ENCODE data around the gene MRPL39. TPM values are rescaled to one million over a fixed set of nuclear protein-coding genes. Genes with fewer than 3 reads are reported as not detected.

The MRPL39 gene
- total RNA-seq, 1 experiment from 2014 or later, result 21.2 TPM

- Histone ChIP-seq H3K4me1 (replicated peaks; ENCODE audit: insufficient read depth) (no peaks in the 10 kb centered on the region), H3K4me3 (no peak overlapping the region), H3K36me3 (ENCODE audit: low read depth) (no peaks in the 10 kb centered on the region), H3K27me3 (ENCODE audit: insufficient read depth, low read depth) (no peaks in the 10 kb centered on the region), H3K9me2 (ENCODE audit: insufficient read depth) (no peaks in the 10 kb centered on the region), H2AFZ (no peak overlapping the region), H3K4me2 (no peak overlapping the region), H3F3A (ENCODE audit: insufficient read depth, low read depth) (no peaks in the 10 kb centered on the region), H4K20me1 (ENCODE audit: insufficient read depth) (no peaks in the 10 kb centered on the region), H3K79me2 (ENCODE audit: low read depth) (no peaks in the 10 kb centered on the region), H3K27ac (no peak overlapping the region), H3K9me3 (ENCODE audit: insufficient read depth, low read depth) (no peaks in the 10 kb centered on the region)
- ChIA-PET POLR2A (ENCODE audit: unreplicated experiment) (no interaction called here), CTCF (no interaction called here)
- TF ChIP-seq EZH2 (IDR thresholded peaks at IDR 0.05; ENCODE audit: low read depth), result no peak
- TF ChIP-seq, protein P1, sequence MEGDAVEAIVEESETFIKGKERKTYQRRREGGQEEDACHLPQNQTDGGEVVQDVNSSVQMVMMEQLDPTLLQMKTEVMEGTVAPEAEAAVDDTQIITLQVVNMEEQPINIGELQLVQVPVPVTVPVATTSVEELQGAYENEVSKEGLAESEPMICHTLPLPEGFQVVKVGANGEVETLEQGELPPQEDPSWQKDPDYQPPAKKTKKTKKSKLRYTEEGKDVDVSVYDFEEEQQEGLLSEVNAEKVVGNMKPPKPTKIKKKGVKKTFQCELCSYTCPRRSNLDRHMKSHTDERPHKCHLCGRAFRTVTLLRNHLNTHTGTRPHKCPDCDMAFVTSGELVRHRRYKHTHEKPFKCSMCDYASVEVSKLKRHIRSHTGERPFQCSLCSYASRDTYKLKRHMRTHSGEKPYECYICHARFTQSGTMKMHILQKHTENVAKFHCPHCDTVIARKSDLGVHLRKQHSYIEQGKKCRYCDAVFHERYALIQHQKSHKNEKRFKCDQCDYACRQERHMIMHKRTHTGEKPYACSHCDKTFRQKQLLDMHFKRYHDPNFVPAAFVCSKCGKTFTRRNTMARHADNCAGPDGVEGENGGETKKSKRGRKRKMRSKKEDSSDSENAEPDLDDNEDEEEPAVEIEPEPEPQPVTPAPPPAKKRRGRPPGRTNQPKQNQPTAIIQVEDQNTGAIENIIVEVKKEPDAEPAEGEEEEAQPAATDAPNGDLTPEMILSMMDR (conservative IDR thresholded peaks at IDR 0.05), result no peak
- BruUV-seq (replicated peaks), result no TSS peak
- no peak for DNase-seq
- intact Hi-C loops (cut with micrococcal nuclease; ENCODE audit: unreplicated experiment), result no loop called here
Measured at GRCh38 chr21:25625036-25625435, 17.8 kb upstream of the MRPL39 start.

DNA sequence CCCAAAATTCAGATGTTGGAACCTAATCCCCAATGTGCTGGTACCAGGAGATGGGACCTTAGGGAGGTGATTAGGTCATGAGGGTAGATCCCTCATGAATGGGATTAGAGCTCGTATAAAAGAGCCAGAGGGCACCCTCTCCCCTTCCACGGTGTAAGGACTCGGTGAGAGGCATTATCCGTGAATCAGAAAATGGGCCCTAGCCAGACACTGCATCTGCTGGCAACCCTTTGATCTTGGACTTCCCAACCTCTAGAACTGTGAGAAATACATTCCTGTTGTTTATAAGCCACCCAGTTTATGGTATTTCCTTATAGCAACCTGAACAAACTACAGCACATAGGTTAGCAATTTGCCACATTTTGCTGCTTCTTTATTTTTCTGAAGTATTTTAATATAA, 17.2 kb upstream of the MRPL39 start:
- TF ChIP-seq, protein P1 (conservative IDR thresholded peaks at IDR 0.05), result no peak
- no peak for TF ChIP-seq EZH2 (IDR thresholded peaks at IDR 0.05; ENCODE audit: low read depth)
- CTCF ChIA-PET, result no interaction called here

DNA sequence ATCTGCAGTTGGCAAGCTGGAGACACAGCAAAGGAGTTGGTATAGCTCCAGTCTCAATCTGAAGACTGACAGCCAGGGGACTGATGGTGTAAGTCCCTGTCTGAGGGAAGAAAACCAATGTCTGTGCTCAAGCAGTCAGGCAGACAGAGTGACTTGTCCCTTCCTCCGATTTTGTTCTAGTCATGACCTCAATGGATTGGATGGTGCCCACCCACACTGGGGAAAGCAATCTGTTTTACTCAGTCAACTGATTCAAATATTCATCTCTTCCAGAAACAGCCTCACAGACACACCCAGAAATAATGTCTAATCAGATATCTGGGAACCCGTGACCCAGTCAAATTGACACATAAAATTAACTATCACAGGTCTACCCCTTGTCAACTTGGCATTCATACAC, 11.9 kb upstream of the MRPL39 start:
- CTCF ChIA-PET, result interaction anchor here (0.6 kb wide), 1 partner anchor 268 kb away, joined by 21 read pairs; no protein-coding TSS in a partner anchor
- no peaks in the 10 kb centered on the region for H3K9me3 ChIP-seq (ENCODE audit: insufficient read depth, low read depth)
- H3F3A ChIP-seq (ENCODE audit: insufficient read depth, low read depth), result no peaks in the 10 kb centered on the region
- POLR2A ChIA-PET (ENCODE audit: unreplicated experiment), result no interaction called here
- H3K79me2 ChIP-seq (ENCODE audit: low read depth), result no peaks in the 10 kb centered on the region
- TF ChIP-seq, protein P1 (conservative IDR thresholded peaks at IDR 0.05), result no peak
- no peak for TF ChIP-seq EZH2 (IDR thresholded peaks at IDR 0.05; ENCODE audit: low read depth)
- no peak overlapping the region for H3K27ac ChIP-seq
- no peaks in the 10 kb centered on the region for H3K27me3 ChIP-seq (ENCODE audit: insufficient read depth, low read depth)
- H2AFZ ChIP-seq, result no peak overlapping the region
- intact Hi-C loops (cut with micrococcal nuclease; ENCODE audit: unreplicated experiment), result no loop called here
- no peaks in the 10 kb centered on the region for H3K36me3 ChIP-seq (ENCODE audit: low read depth)
- H3K4me3 ChIP-seq, result no peak overlapping the region
- H3K4me2 ChIP-seq, result no peak overlapping the region
- H4K20me1 ChIP-seq (ENCODE audit: insufficient read depth), result no peaks in the 10 kb centered on the region
- H3K4me1 ChIP-seq (replicated peaks; ENCODE audit: insufficient read depth), result no peaks in the 10 kb centered on the region
- no TSS peak for BruUV-seq (replicated peaks)
- DNase-seq, result no peak
- no peaks in the 10 kb centered on the region for H3K9me2 ChIP-seq (ENCODE audit: insufficient read depth)

More for the DNA sequence above, 17.2 kb upstream of the MRPL39 start:
- no TSS peak for BruUV-seq (replicated peaks)
- no peak for DNase-seq
- no peaks in the 10 kb centered on the region for H3K79me2 ChIP-seq (ENCODE audit: low read depth)
- no peaks in the 10 kb centered on the region for H3F3A ChIP-seq (ENCODE audit: insufficient read depth, low read depth)
- H3K4me1 ChIP-seq (replicated peaks; ENCODE audit: insufficient read depth), result no peaks in the 10 kb centered on the region
- no peaks in the 10 kb centered on the region for H3K9me3 ChIP-seq (ENCODE audit: insufficient read depth, low read depth)
- no peak overlapping the region for H2AFZ ChIP-seq
- intact Hi-C loops (cut with micrococcal nuclease; ENCODE audit: unreplicated experiment), result no loop called here
- POLR2A ChIA-PET (ENCODE audit: unreplicated experiment), result no interaction called here
- H3K4me3 ChIP-seq, result no peak overlapping the region
- no peaks in the 10 kb centered on the region for H3K36me3 ChIP-seq (ENCODE audit: low read depth)
- H3K27me3 ChIP-seq (ENCODE audit: insufficient read depth, low read depth), result no peaks in the 10 kb centered on the region
- H3K9me2 ChIP-seq (ENCODE audit: insufficient read depth), result no peaks in the 10 kb centered on the region
- no peak overlapping the region for H3K4me2 ChIP-seq
- no peaks in the 10 kb centered on the region for H4K20me1 ChIP-seq (ENCODE audit: insufficient read depth)
- no peak overlapping the region for H3K27ac ChIP-seq

Measured in PC-9 (cell line).